Stimulated activated naive CD8-positive, alpha-beta T cell treated with anti-CD3 and anti-CD28 coated beads, Interleukin-15, amount 100 ng/mL, for 72 hours (primary cell): ENCODE results near the gene SS18L1.
"Not testable (repeated sequence)": the region's sequence is repeated elsewhere in the genome, so short reads cannot be mapped to it uniquely, and the experiment has no call there.

Source experiments
- ATAC-seq: fragments of 150-1000 bp; cut with Tn5 transposase; 2 replicates; pipeline ENCODE4 v1.10.0; 2021; ENCODE audit warnings: mild to moderate bottlenecking, moderate library complexity
- DNase-seq, 2 donors: peaks; one replicate each; pipeline ENCODE4 v3.0.0; 2021 to 2022
- H3K27ac Mint-ChIP-seq, 2 donors: one replicate each; pipeline ENCODE4 v1.8.0; 2022; ENCODE audit warnings: mild to moderate bottlenecking in 2 of 2, mixed read lengths in 2 of 2, moderate library complexity in 2 of 2
- H3K27me3 Mint-ChIP-seq: one replicate; pipeline ENCODE4 v1.8.0; 2022; ENCODE audit warnings: mixed read lengths
- H3K4me1 Mint-ChIP-seq: one replicate; pipeline ENCODE4 v1.8.0; 2022; ENCODE audit warnings: mild to moderate bottlenecking, mixed read lengths
- H3K4me3 Mint-ChIP-seq, 2 donors: one replicate each; pipeline ENCODE4 v1.8.0; 2022; ENCODE audit warnings: mild to moderate bottlenecking in 2 of 2, mixed read lengths in 2 of 2, moderate library complexity in 1 of 2
- H3K9me3 Mint-ChIP-seq, 2 donors: one replicate each; pipeline ENCODE4 v1.8.0; 2022; ENCODE audit warnings: mixed read lengths in 2 of 2

The SS18L1 gene, protein sequence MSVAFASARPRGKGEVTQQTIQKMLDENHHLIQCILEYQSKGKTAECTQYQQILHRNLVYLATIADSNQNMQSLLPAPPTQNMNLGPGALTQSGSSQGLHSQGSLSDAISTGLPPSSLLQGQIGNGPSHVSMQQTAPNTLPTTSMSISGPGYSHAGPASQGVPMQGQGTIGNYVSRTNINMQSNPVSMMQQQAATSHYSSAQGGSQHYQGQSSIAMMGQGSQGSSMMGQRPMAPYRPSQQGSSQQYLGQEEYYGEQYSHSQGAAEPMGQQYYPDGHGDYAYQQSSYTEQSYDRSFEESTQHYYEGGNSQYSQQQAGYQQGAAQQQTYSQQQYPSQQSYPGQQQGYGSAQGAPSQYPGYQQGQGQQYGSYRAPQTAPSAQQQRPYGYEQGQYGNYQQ

DNA sequence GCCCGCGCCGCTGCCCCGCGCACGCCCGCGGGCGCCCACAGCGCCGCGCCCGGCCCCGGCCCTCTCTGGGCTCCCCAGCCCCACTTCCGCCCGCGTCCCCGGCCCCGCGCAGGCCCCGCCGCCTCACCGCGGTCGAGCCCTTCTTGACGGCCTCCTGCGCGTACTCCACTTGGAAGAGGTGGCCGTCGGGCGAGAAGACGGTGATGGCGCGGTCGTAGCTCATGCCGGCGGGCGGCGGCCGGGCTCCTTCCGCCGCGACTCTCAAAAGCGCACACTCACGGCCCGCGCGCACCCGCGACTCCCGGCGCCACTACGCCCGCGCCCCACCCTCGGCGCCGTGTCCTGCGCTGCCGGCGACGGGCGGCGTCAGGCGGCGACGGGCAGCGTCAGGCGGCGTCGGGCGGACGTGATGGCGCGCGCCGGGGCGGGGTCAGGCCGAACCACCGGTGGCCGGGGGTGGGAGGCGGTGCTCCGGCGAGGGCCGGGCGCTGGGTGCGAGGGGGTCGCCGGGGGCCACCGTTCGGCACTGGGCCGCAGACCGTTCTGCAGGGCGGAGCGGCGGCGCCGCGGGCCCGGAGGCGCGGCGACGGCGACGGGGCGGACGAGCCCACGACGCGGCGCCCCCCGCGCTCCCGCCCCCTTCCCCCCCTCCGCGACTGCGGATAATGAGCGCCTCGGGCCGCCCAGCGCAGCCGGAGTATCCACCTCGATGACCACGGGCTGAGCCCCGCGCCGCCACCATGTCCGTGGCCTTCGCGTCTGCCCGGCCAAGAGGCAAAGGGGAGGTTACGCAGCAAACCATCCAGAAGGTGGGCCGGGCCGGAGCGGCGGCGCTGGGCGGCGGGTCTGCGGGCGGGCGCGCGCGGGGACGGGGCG, at the start of gene SS18L1, which contains the start of gene PSMA7:
Gene SS18L1 (plus strand): TSS at position 689 of the 876 bp plus-strand sequence. CDS start 52 bp downstream, at position 741.
Gene PSMA7 (minus strand): TSS at position 314 of the 876 bp plus-strand sequence. CDS start 91 bp downstream, at position 223.
- H3K27ac Mint-ChIP-seq, result peak within 1 kb of the TSS; percentile 93 to 98
- H3K27me3 Mint-ChIP-seq, result no peaks in the 10 kb centered on the region
- H3K4me3 Mint-ChIP-seq, result peak within 1 kb of the TSS; percentile 88 to 93
- H3K4me1 Mint-ChIP-seq, result peaks cover 60% of the 10 kb centered on the region
- no peaks in the 10 kb centered on the region for H3K9me3 Mint-ChIP-seq
- ATAC-seq (peak; percentile 89), DNase-seq (peak; percentile 85 to 89)

DNA sequence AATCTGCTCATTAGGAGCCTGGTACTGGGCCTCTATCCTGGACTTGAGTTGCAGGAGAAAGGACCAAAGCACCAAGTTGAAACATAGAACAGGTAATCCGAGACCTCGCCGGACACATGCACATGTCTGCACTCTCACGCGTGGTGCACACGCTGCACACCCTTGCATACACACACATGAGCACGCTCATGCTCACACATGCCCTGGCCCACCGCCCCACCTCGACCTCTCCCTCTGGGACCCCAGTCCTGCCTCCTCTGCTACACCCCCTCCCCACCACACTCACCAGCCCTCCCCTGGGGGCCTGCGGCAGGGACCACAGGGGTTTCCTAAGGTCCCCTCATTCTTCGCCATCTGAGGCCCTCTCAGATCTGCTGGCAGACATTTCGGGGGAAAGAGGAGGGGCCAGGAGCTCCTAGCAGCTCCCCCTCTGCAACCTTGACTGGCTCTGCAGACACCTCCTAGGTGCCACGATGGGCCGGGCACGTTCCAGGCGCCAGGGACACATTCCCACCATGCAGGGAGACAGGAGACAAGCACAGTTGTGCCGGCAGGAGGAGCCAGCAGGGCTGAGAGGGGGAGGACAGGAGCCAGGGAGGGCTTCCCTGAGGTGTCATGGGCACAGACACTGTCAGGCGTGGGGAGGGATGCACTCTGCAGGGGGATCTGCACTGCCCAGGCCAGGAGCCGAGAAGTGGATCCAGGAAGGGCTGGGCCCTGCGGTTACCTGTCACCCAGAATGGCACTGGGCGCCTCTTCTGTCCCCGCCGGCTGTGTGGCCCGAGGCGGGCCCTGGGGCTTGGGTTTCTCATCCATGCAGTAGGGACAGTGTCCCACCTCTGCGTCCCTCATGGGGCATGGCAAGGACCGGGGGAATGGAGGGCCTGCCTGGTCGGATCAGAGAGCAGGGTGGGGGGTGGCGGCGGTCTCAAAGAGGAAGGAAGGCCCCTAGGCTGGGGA, 46.9 kb upstream of the SS18L1 start:
- Mint-ChIP-seq H3K4me3 (no peak overlapping the region), H3K4me1 (no peaks in the 10 kb centered on the region), H3K9me3 (peaks cover 15 to 36% of the 10 kb centered on the region in 2 donors), H3K27ac (peak overlapping the region in 1 of 2 donors; percentile 59), H3K27me3 (no peaks in the 10 kb centered on the region)
- no peak for DNase-seq
- no peak for ATAC-seq

DNA sequence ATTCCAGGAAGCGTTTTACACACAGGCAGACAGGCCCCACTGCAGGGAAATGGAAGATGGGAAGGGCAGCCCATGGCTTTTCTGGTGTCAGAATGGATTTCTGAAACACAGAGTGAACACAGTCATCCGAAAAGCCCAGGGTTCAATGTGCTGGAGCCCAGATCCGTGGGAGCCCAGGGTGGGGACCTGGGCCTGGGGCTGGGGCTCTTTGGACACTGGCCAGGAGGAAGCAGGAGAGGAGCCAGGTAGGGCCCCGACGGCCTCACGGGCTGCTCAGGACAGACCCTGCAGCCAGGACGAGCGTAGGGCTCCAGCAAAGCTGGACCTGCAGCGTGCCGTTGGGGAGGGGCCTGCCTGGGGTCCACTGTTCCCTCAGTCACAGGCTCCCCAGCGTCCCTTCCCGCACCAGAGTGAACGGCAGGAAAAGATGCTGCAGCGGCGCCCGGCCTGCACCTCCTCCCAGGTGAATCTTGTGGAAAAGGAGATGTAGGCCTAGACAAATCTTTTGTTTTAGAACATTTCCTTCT, 45.6 kb upstream of the SS18L1 start:
- DNase-seq (no peak), ATAC-seq (no peak)
- Mint-ChIP-seq H3K9me3 (peaks cover 10 to 39% of the 10 kb centered on the region in 2 donors), H3K4me1 (no peaks in the 10 kb centered on the region), H3K27ac (no peak overlapping the region), H3K27me3 (no peaks in the 10 kb centered on the region), H3K4me3 (no peak overlapping the region)

DNA sequence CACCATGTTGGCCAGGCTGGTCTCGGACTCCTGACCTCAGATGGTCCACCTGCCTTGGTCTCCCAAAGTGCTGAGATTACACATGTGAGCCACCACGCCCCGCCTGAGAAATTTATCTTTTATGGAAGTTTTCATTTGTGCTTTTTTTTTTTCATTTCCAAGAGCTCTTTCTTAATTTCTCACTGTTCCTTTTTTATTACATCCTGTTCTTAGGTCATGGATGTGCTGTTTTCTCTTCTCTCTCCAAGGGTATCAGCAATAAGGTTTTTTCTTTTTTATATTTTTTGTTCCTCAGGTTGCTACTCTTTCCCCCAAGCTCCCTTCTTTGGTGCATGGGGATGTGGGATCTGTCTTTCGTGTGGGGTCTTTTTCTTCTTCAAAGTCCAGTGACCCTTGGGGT, 42.5 kb upstream of the SS18L1 start:
- ATAC-seq (no peak), DNase-seq (no peak)
- Mint-ChIP-seq H3K27me3 (no peaks in the 10 kb centered on the region), H3K27ac (peak overlapping the region in 1 of 2 donors; percentile 87), H3K9me3 (peaks cover 28 to 68% of the 10 kb centered on the region in 2 donors), H3K4me1 (no peaks in the 10 kb centered on the region), H3K4me3 (no peak overlapping the region)

DNA sequence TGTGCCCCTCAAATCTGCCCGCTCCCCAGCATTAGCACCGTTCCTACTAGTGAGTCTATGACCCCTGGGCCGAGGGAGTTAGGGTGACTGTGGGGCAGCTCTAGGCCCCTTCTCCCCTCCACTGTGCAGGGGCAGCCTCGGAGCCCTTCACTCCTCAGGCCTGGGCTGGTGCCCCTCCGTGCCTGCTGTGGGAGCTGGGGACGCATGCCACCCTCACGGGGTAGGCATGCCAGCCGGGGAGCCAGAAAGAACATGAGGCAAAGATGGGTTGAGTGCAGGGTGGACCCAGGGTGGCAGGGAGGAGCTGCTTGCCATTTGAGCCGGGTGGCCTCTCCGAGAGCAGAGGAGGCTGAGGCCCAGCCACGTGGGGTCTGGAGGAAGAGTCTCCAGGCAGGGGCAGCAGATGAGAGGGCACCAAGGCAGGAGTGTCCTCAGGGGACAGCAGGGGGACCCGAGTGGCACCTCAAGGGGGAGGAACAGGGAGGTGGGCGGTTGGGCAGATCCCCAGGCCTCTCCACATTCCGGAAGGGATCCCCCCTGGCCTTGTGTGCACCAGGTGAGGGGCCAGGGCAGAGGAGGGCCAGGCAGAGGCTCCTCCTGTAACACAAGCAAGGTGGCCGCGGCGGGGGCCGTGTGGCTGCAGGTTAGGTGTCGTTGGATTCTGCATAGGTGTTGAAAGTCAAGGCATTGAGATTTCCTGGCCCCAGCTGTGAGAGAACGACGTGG, 39.9 kb upstream of the SS18L1 start:
- H3K4me3 Mint-ChIP-seq, result no peak overlapping the region
- no peak for ATAC-seq
- H3K27ac Mint-ChIP-seq, result no peak overlapping the region
- H3K27me3 Mint-ChIP-seq, result no peaks in the 10 kb centered on the region
- no peaks in the 10 kb centered on the region for H3K4me1 Mint-ChIP-seq
- peaks cover 48 to 93% of the 10 kb centered on the region in 2 donors for H3K9me3 Mint-ChIP-seq
- DNase-seq, result no peak

DNA sequence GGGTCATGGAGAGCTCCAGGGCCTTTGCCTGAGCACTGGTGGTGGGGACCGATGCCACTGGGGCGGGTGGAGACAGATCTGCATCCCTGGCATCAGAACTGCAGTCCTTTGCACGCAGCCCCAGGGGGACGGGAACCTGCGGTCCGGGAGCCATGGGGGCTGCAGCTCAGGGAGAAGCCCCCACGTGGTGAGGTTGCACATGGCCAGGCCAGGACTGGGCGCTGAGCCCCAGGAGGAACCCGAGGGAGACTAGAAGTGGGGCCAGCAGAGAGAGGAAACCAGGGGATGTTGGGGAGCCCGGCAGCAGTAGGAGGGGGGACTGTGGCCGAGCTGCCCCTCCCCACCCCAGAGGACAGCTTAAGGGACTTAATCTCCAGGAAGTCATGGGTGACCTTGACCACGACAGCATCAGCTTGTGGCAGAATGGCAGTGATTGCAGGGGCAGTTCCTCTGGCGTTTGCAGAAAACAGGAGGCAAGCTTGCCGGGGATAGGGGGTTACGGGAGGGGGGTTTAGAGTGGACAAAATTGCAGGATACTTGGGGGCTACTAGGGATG, 39.3 kb upstream of the SS18L1 start:
- no peaks in the 10 kb centered on the region for H3K4me1 Mint-ChIP-seq
- H3K9me3 Mint-ChIP-seq, result peaks cover 55 to 95% of the 10 kb centered on the region in 2 donors
- peak overlapping the region in 1 of 2 donors; percentile 34 for H3K27ac Mint-ChIP-seq
- H3K4me3 Mint-ChIP-seq, result no peak overlapping the region
- ATAC-seq (no peak), DNase-seq (no peak)
- no peaks in the 10 kb centered on the region for H3K27me3 Mint-ChIP-seq

DNA sequence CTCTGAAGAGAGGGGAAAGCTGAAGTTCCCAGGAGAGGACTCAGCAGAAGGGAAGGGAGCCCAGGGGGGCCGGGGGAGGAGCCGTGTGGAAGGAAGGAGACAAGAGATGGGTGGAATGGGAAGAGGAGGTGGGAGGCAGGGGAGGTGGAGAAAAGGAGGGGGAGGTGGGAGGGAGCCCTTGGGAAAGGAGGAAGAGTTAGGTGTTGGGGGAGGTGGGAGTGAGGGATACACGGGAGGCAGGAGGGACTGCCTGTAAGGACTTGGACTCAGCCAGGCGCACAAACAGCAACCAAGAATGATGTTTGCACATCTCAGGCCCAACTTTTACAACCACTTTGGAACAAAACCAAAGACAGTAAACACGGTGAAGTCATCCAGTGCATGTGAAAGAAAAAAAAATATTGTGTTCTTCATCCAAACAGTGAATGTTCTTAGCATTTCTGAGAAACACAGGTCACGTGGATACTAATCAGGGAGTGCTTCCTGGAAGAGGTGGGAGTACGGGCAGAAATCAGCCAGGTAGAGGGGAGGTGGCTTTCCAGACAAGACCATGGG, 38.7 kb upstream of the SS18L1 start:
- H3K9me3 Mint-ChIP-seq, result peaks cover 57 to 95% of the 10 kb centered on the region in 2 donors
- H3K27me3 Mint-ChIP-seq, result no peaks in the 10 kb centered on the region
- DNase-seq (no peak), ATAC-seq (no peak)
- no peak overlapping the region for H3K4me3 Mint-ChIP-seq
- H3K4me1 Mint-ChIP-seq, result no peaks in the 10 kb centered on the region
- peak overlapping the region in 1 of 2 donors; percentile 34 for H3K27ac Mint-ChIP-seq

DNA sequence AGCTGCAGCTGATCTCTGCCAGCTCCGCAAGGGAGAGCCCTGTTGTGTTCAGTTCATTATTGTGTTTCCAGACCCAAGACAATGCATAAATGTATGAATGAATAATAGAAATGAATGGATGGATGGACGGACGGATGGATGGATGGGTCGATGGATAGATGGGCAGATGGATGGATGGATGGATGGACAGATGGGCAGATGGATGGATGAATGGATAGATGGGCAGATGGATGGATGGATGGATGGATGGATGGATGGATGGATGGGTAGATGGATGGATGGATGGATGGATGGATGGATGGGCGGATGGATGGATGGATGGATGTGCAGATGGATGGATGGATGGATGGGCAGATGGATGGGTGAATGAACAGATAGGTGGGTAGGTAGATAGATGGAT, 38.0 kb upstream of the SS18L1 start:
- ATAC-seq, result no peak
- no peak overlapping the region for H3K4me3 Mint-ChIP-seq
- no peaks in the 10 kb centered on the region for H3K4me1 Mint-ChIP-seq
- peaks cover 60 to 94% of the 10 kb centered on the region in 2 donors for H3K9me3 Mint-ChIP-seq
- no peak overlapping the region for H3K27ac Mint-ChIP-seq
- no peaks in the 10 kb centered on the region for H3K27me3 Mint-ChIP-seq
- DNase-seq, result no peak

DNA sequence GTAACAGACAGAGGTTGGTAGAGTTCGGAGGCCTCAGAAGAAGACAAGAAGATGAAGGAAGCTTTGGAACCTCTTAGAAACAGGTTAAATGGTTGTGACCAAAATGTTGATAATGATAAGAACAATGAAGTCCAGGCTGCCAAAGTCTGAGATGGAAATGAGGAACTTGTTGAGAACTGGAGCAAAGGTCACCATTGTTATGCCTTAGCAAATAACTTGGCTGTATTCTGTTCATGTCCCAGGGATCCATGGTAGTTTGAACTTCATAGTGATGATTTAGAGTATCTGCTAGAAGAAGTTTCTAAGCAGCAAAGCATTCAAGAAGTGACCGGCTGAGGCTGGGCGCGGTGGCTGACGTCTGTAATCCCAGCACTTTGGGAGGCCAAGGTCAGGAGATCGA, 32.4 kb upstream of the SS18L1 start:
- DNase-seq (no peak), ATAC-seq (no peak)
- peaks cover 49 to 79% of the 10 kb centered on the region in 2 donors for H3K9me3 Mint-ChIP-seq
- H3K27ac Mint-ChIP-seq, result peak overlapping the region in 1 of 2 donors; percentile 34
- no peak overlapping the region for H3K4me3 Mint-ChIP-seq
- H3K27me3 Mint-ChIP-seq, result no peaks in the 10 kb centered on the region
- H3K4me1 Mint-ChIP-seq, result no peaks in the 10 kb centered on the region

DNA sequence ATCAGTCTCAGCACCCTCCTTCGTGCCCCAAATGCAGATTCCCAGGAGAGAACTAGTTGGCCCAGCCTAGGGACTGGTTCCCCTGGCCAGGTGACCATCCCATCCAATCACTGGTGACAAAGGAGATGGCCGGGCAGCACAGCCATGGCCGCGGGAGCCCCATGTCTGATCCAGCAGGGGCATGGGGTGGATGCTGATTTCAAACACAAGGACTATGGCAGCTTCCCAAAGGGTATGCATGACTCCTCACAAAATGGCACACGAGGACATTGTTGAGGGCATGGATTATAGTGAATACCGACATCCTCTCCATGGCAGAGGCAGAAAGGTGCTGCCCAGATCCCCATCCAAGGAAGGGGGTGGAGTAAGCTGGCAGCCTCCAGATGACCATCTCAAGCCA, 31.2 kb upstream of the SS18L1 start:
- ATAC-seq (no peak), DNase-seq (no peak)
- H3K4me3 Mint-ChIP-seq, result no peak overlapping the region
- H3K27me3 Mint-ChIP-seq, result no peaks in the 10 kb centered on the region
- H3K4me1 Mint-ChIP-seq, result peaks cover 6% of the 10 kb centered on the region
- peaks cover 43 to 69% of the 10 kb centered on the region in 2 donors for H3K9me3 Mint-ChIP-seq
- no peak overlapping the region for H3K27ac Mint-ChIP-seq

DNA sequence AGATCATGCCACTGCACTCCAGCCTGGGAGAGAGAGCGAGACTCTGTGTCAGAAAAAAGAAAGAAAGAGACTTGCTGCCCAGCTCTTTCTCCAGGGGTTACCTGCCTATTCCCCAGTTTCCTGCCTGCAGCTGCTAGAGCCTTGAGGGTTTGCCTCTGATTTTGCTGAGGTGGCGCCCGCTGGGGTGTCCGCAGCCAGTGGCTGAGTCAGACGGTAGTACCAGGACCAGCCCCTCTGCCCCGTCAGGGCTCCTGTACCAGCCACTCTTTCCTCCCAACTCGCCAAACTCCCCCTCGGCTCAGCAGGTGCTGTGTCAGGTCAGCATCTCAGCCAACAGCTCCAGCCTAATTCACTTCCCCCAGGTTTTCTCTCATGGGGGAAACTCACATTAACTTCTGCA, 28.7 kb upstream of the SS18L1 start:
- Mint-ChIP-seq H3K27ac (peak overlapping the region in 1 of 2 donors; percentile 42), H3K4me1 (peaks cover 31% of the 10 kb centered on the region), H3K9me3 (peaks cover 20 to 44% of the 10 kb centered on the region in 2 donors), H3K27me3 (no peaks in the 10 kb centered on the region), H3K4me3 (no peak overlapping the region)
- ATAC-seq (no peak), DNase-seq (no peak)

DNA sequence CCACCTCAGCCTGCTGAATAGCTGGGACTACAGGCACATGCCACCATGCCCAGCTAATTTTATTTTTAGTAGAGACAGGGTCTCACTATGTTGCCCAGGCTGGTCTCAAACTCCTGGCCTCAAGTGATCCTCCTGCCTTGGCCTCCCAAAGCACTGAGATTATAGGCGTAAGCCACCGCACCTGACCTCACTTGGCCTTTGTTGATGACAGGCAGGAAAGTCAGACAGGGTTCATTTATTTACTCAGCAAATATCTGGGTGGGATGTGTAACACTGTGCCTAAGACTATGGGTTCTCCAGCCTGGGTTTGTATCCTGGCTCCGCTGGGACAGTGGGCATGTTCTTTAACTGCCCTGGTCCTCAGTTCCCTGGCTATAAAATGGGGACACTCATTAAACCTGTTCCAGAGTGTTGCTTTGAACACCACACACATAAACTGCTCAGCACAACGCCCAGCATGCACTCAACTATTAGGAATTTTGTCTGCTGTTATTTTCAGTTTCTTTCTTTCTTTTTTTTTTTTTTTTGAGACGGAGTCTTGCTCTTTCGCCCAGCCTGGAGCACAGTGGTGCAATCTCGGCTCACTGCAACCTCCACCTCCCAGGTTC, 27.7 kb upstream of the SS18L1 start:
- peaks cover 41% of the 10 kb centered on the region for H3K4me1 Mint-ChIP-seq
- not testable (repeated sequence) for DNase-seq, H3K4me3 Mint-ChIP-seq, H3K27me3 Mint-ChIP-seq, ATAC-seq, H3K27ac Mint-ChIP-seq
- H3K9me3 Mint-ChIP-seq, result peaks cover 13 to 35% of the 10 kb centered on the region in 2 donors

DNA sequence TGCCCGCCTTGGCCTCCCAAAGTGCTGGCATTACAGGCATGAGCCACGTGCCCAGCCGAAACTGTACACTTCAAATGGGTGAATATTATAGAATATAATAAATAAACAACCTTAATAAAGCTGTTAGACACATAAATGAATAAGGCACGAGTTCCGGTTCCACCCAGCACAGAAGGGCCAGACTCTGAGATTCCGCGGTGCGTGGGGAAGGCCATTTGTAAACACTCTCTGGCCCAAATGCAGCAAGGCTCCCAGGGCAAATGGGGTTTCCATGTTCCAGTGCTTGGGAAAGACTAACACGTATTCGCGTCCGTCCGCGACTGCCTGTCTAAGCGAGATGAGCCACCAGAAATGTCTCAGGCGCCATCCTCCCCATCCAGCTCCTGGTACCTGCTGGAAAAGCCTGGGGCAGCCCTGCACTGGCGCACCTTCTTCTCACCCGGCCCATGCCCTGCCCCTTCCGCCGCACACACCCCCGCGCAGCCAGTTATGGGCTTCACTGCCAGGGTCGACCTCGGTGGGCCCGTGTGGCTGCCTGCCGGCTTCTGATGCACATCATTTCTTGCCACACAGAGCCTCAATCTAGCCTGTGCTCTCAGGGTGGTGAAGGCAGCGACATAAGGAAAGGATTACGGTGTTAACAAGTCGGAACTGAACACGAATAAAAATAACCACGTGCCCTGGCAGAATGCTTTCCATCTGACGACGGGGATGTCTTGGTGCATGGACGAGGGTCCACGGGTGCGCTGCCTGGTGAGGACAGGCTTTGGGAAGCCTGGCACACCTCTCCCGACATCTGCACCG, 26.8 kb upstream of the SS18L1 start:
- Mint-ChIP-seq H3K9me3 (peaks cover 8 to 29% of the 10 kb centered on the region in 2 donors), H3K4me1 (peaks cover 47% of the 10 kb centered on the region), H3K4me3 (no peak overlapping the region), H3K27me3 (no peaks in the 10 kb centered on the region), H3K27ac (no peak overlapping the region)
- DNase-seq (no peak), ATAC-seq (no peak)
